SJSA1 (cell line): ENCODE data around the gene OXSR1. TPM values are rescaled to one million over a fixed set of nuclear protein-coding genes. Genes with fewer than 3 reads are reported as not detected.

Source experiments
- total RNA-seq: library from RNA; depleted of rRNA; stranded (reverse); fragments of >200 nt; shearing (Covaris generic); gene quantifications from 2 replicates; pipeline ENCODE4 v1.2.3, GENCODE V29; 2014; rRNA removed

The OXSR1 gene
- total RNA-seq, 1 experiment from 2014 or later, result 37.3 TPM

Other genes with a start within 250 kb of the OXSR1 start
- gene VILL, start 174.8 kb upstream of the OXSR1 start, total RNA-seq, result 0.13 and 0.16 TPM in 2 replicates
- gene PLCD1, start 135.9 kb upstream of the OXSR1 start, total RNA-seq, result 2.9 and 4.8 TPM in 2 replicates
- not detected in 2 replicates for gene DLEC1, start 126.3 kb upstream of the OXSR1 start, total RNA-seq
- 10.0 and 16.3 TPM in 2 replicates for gene ACAA1, start 28.4 kb upstream of the OXSR1 start, total RNA-seq
- gene MYD88, start 26.9 kb upstream of the OXSR1 start, total RNA-seq, result 4.4 and 5.2 TPM in 2 replicates
- not detected in 2 replicates for gene SLC22A13, start 100.3 kb downstream of the OXSR1 start, total RNA-seq
- gene SLC22A14, start 116.8 kb downstream of the OXSR1 start, total RNA-seq, result not detected in 2 replicates
- 0.66 and 3.0 TPM in 2 replicates for gene XYLB, start 181.2 kb downstream of the OXSR1 start, total RNA-seq